ENCODE data around the gene HMGN2.

Gene HMGN2

DNA sequence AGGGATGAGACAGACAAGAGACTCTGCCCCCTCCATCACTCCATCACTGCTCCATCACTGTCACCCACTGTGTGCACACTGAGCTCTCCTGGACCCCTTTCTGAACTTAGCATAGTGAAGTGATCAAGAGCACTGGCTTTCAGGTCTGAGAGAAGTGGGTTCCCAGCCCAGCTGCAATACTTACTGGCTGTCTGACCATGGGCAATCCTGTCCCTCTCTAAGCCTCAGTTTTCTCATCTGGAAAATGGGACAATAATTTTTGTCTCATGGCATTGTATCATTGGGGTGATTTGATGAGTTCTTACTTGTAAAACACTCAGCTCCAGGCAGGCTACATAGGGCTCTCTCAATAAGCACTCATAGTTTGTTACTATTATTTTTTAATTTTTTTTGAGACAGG is 49.8 kb downstream of the HMGN2 start:
- Histone ChIP-seq H3K9ac (ENCODE audit: low read length) (no peak overlapping the region), H3K27me3 (ENCODE audit: low read length) (no peaks in the 10 kb centered on the region), H3K4me3 (ENCODE audit: insufficient read depth, low read length, poor library complexity, severe bottlenecking) (no peak overlapping the region), H4K20me1 (ENCODE audit: low read depth, low read length) (no peaks in the 10 kb centered on the region), H3K9me2 (replicated peaks; ENCODE audit: insufficient read depth, low read length) (no peaks in the 10 kb centered on the region), H2AFZ (ENCODE audit: low read depth, low read length, severe bottlenecking) (no peak overlapping the region), H3K4me2 (ENCODE audit: low read depth, low read length, poor library complexity, severe bottlenecking) (no peak overlapping the region), H3K79me2 (ENCODE audit: insufficient read depth, low read length) (no peaks in the 10 kb centered on the region), H3K27ac (ENCODE audit: low read depth, low read length) (no peak overlapping the region), H3K9me3 (ENCODE audit: insufficient read depth, low read length) (no peaks in the 10 kb centered on the region), H3K36me3 (ENCODE audit: low read length) (no peaks in the 10 kb centered on the region), H3F3A (ENCODE audit: insufficient read depth) (no peaks in the 10 kb centered on the region)
- TF ChIP-seq, protein P1, sequence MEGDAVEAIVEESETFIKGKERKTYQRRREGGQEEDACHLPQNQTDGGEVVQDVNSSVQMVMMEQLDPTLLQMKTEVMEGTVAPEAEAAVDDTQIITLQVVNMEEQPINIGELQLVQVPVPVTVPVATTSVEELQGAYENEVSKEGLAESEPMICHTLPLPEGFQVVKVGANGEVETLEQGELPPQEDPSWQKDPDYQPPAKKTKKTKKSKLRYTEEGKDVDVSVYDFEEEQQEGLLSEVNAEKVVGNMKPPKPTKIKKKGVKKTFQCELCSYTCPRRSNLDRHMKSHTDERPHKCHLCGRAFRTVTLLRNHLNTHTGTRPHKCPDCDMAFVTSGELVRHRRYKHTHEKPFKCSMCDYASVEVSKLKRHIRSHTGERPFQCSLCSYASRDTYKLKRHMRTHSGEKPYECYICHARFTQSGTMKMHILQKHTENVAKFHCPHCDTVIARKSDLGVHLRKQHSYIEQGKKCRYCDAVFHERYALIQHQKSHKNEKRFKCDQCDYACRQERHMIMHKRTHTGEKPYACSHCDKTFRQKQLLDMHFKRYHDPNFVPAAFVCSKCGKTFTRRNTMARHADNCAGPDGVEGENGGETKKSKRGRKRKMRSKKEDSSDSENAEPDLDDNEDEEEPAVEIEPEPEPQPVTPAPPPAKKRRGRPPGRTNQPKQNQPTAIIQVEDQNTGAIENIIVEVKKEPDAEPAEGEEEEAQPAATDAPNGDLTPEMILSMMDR (IDR thresholded peaks at IDR 0.05; ENCODE audit: insufficient read depth, low read length, poor library complexity, severe bottlenecking): no peak
- no peak for TF ChIP-seq EZH2phosphoT487 (conservative IDR thresholded peaks at IDR 0.05; ENCODE audit: low read length)

DNA sequence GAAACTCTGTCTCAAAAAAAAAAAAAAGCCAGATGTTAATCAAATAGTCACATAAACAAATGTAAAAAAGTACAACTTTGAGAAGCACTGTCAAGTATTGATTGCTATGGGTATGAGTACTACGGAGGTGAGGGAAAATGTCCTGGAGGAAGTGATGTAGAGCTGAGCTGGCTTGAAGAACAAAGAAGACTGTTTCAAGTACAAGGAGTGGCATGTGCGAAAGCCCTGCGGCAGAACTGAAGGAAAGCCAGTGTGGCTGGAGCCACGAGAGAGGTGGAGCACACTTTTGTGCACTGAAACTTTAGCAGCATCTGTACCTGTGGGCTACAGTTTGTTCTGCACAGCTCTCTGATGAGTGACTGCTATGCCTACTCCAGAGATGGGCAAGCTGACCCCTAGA is 51.9 kb downstream of the HMGN2 start:
- H3K27ac ChIP-seq (ENCODE audit: low read depth, low read length): no peak overlapping the region
- no peaks in the 10 kb centered on the region for H3F3A ChIP-seq (ENCODE audit: insufficient read depth)
- TF ChIP-seq EZH2phosphoT487 (conservative IDR thresholded peaks at IDR 0.05; ENCODE audit: low read length): no peak
- TF ChIP-seq, protein P1 (IDR thresholded peaks at IDR 0.05; ENCODE audit: insufficient read depth, low read length, poor library complexity, severe bottlenecking): no peak
- no peaks in the 10 kb centered on the region for H3K79me2 ChIP-seq (ENCODE audit: insufficient read depth, low read length)
- H3K36me3 ChIP-seq (ENCODE audit: low read length): no peaks in the 10 kb centered on the region
- H3K4me3 ChIP-seq (ENCODE audit: insufficient read depth, low read length, poor library complexity, severe bottlenecking): no peak overlapping the region
- H4K20me1 ChIP-seq (ENCODE audit: low read depth, low read length): no peaks in the 10 kb centered on the region
- no peak overlapping the region for H3K9ac ChIP-seq (ENCODE audit: low read length)
- no peaks in the 10 kb centered on the region for H3K27me3 ChIP-seq (ENCODE audit: low read length)
- no peaks in the 10 kb centered on the region for H3K9me2 ChIP-seq (replicated peaks; ENCODE audit: insufficient read depth, low read length)
- H3K9me3 ChIP-seq (ENCODE audit: insufficient read depth, low read length): no peaks in the 10 kb centered on the region
- no peak overlapping the region for H3K4me2 ChIP-seq (ENCODE audit: low read depth, low read length, poor library complexity, severe bottlenecking)
- no peak overlapping the region for H2AFZ ChIP-seq (ENCODE audit: low read depth, low read length, severe bottlenecking)

All from SU-DHL-6 (cell line).